GM12878 (cell line): Measurements from ENCODE around the gene HSPB6. TPM values are rescaled to one million over a fixed set of nuclear protein-coding genes. Genes with fewer than 3 reads are reported as not detected.
A peak's percentile ranks its signal among the peaks of the same experiment; 100 is the strongest.

Experiments used
- ATAC-seq: fragments of 200-7000 bp; cut with Tn5 transposase; 3 replicates; pipeline ENCODE4 v1.9.1; 2020; ENCODE audit warnings: mild to moderate bottlenecking, moderate library complexity
- BruUV-seq: library from RNA; stranded (reverse); fragments of 400-500 nt; replicated peaks from 2 replicates; lab custom pipeline; 2021; lab: Mats Ljungman, UMichigan
- CTCF ChIA-PET: fragments of 300-600 bp; sonication (Branson Sonifier 250); formaldehyde crosslinking; extraction: SDS; loops from one replicate; lab custom pipeline; 2021; ENCODE audit warnings: inconsistent platforms; lab: Yijun Ruan, JAX
- POLR2A ChIA-PET: fragments of 350-600 bp; formaldehyde crosslinking; extraction: SDS; loops from one replicate; lab custom pipeline; 2021; ENCODE audit warnings: inconsistent platforms; lab: Charles Lee
- RAD21 ChIA-PET: fragments of 300-600 bp; sonication (Branson Sonifier 250); formaldehyde crosslinking; loops from one replicate; lab custom pipeline; 2023; ENCODE audit warnings: antibody characterized with exemption; ENCODE audit not compliant: unreplicated experiment; lab: Charles Lee
- SMC1A ChIA-PET: fragments of 300-600 bp; sonication (Branson Sonifier 250); formaldehyde crosslinking; loops from one replicate; lab custom pipeline; 2023; ENCODE audit not compliant: unreplicated experiment, uncharacterized antibody; lab: Charles Lee
- DNase-seq: peaks from one replicate; pipeline ENCODE4 v3.0.0-alpha.2; 2011; ENCODE audit warnings: low read depth, low spot score
- FAIRE-seq: peaks from 3 replicates; lab custom pipeline; 2011; peaks lifted over from hg19 to GRCh38; lab: Jason Lieb, UNC
- H2AFZ ChIP-seq: 2 replicates; pipeline ENCODE4 v1.6.0; 2011; ENCODE audit warnings: low read depth, low read length, control low read depth; ENCODE audit not compliant: control insufficient read depth
- H3K27ac ChIP-seq: 2 replicates; pipeline ENCODE4 v1.5.1; 2011; ENCODE audit warnings: control low read depth; ENCODE audit not compliant: control insufficient read depth, insufficient read depth
- H3K27me3 ChIP-seq, 2 experiments: replicated peaks in 1 of 2; 2 replicates each; pipeline versions ENCODE4 v1.6.0 to v1.6.1; 2011; ENCODE audit warnings: low read length in 1 of 2; ENCODE audit not compliant: control insufficient read depth in 2 of 2, insufficient read depth in 2 of 2
- H3K36me3 ChIP-seq, 2 experiments: 2 replicates each; pipeline ENCODE4 v1.5.1; 2011; ENCODE audit warnings: low read length in 1 of 2; ENCODE audit not compliant: control insufficient read depth in 2 of 2, insufficient read depth in 2 of 2
- H3K4me1 ChIP-seq: 2 replicates; pipeline ENCODE4 v1.6.1; 2011; ENCODE audit warnings: mild to moderate bottlenecking, low read length, moderate library complexity, mixed read lengths; ENCODE audit not compliant: control insufficient read depth, insufficient read depth
- H3K4me2 ChIP-seq: 2 replicates; pipeline ENCODE4 v1.6.0; 2011; ENCODE audit warnings: control low read depth; ENCODE audit not compliant: control insufficient read depth, insufficient read depth
- H3K4me3 ChIP-seq: fragments of 200-600 bp; sonication (generic); 2 replicates; pipeline ENCODE4 v1.5.1; 2016
- H3K79me2 ChIP-seq: 2 replicates; pipeline ENCODE4 v1.6.0; 2011; ENCODE audit warnings: low read length; ENCODE audit not compliant: control insufficient read depth, insufficient read depth
- H3K9ac ChIP-seq: 2 replicates; pipeline ENCODE4 v1.8.0; 2011; ENCODE audit warnings: low read length, control low read depth, mixed read lengths; ENCODE audit not compliant: control insufficient read depth, insufficient read depth
- H3K9me3 ChIP-seq: replicated peaks from 3 replicates; pipeline ENCODE4 v1.5.1; 2011; ENCODE audit warnings: mild to moderate bottlenecking, low read length; ENCODE audit not compliant: control insufficient read depth, insufficient read depth
- H4K20me1 ChIP-seq: 2 replicates; pipeline ENCODE4 v1.6.0; 2011; ENCODE audit not compliant: control insufficient read depth, insufficient read depth
- CBX5 ChIP-seq: sonication (generic); IDR thresholded peaks from 2 replicates; pipeline ENCODE4 v1.6.1; 2016; ENCODE audit warnings: low read depth, moderate library complexity, mild to moderate bottlenecking, inconsistent platforms
- CHD2 ChIP-seq: IDR thresholded peaks from 2 replicates; pipeline ENCODE4 v1.6.1; 2011; ENCODE audit warnings: low read depth, low read length, improper control_type of control experiment, borderline replicate concordance
- KAT2A ChIP-seq: conservative IDR thresholded peaks from 2 replicates; pipeline ENCODE4 v1.6.1; 2011; ENCODE audit warnings: low read depth, low read length; ENCODE audit not compliant: control insufficient read depth
- MXI1 ChIP-seq: fragments of 150-350 bp; IDR thresholded peaks from 2 replicates; pipeline ENCODE4 v1.6.1; 2011; ENCODE audit warnings: low read depth, mild to moderate bottlenecking, inconsistent platforms, low read length, improper control_type of control experiment
- SMC3 ChIP-seq: IDR thresholded peaks from 2 replicates; pipeline ENCODE4 v1.6.1; 2011; ENCODE audit warnings: low read length, improper control_type of control experiment, borderline replicate concordance
- TCF3 ChIP-seq: IDR thresholded peaks from 2 replicates; pipeline ENCODE4 v1.6.1; 2012; ENCODE audit warnings: low read depth, mild to moderate bottlenecking, low read length, borderline replicate concordance; ENCODE audit not compliant: insufficient read depth
- WGBS: methylation state at CpG from one replicate; pipeline ENCODE4 v1.1.6; 2016; ENCODE audit warnings: low lambda C conversion rate; ENCODE audit not compliant: insufficient replicate concordance, insufficient coverage; ENCODE audit errors: missing lambda C conversion rate; 5-methylcytosine and 5-hydroxymethylcytosine counted together
- in situ Hi-C: fragments of 300-500 bp; cut with MboI; formaldehyde crosslinking; loops from 9 replicates; pipeline ENCODE4 v1.14.3; 2018; ENCODE audit warnings: mixed read lengths
- intact Hi-C: fragments of 100-400 bp; cut with micrococcal nuclease; formaldehyde crosslinking; loops from one replicate; pipeline ENCODE4 v1.14.2; 2022; ENCODE audit not compliant: unreplicated experiment
- polyA plus RNA-seq, 11 experiments: library from polyadenylated mRNA; depleted of rRNA in 4 of 11; unstranded in 6 of 11; stranded (reverse) in 5 of 11; fragments of >200 nt; fragmentation: Nextera tagmentation in 4 of 11; fragmentation: Illumina TruSeq in 1 of 11; extraction: Ambion mirVana in 4 of 11; extraction: Trizol in 1 of 11; gene quantifications; 1 replicate in 1 of 11; 2 replicates in 10 of 11; pipeline versions ENCODE4 v1.2.1 to v1.2.3, GENCODE V29; 2011 to 2016; ENCODE audit warnings: inconsistent platforms in 2 of 11, missing spikeins in 2 of 11, low read depth in 1 of 11
- total RNA-seq, 4 experiments: library from RNA; depleted of rRNA in 3 of 4; stranded (reverse); fragments of >200 nt in 3 of 4; fragmentation: Illumina TruSeq in 1 of 4; extraction: Trizol in 1 of 4; gene quantifications; 2 replicates each; pipeline versions ENCODE4 v1.2.1 to v1.2.3, GENCODE V29; 2013 to 2021
- TF ChIP-seq, protein P1 (sequence below), 3 experiments: IDR thresholded peaks in 2 of 3; conservative IDR thresholded peaks in 1 of 3; 2 replicates each; pipeline ENCODE4 v1.5.1; 2011; ENCODE audit warnings: low read depth in 3 of 3, low read length in 3 of 3, mild to moderate bottlenecking in 3 of 3, control low read depth in 2 of 3, moderate library complexity in 2 of 3, inconsistent platforms in 1 of 3, mixed read lengths in 1 of 3; ENCODE audit not compliant: control insufficient read depth in 2 of 3, insufficient read depth in 1 of 3; ENCODE audit errors: extremely low read depth in 1 of 3

Gene HSPB6
- total and polyA plus RNA-seq, 10 of the 15 experiments (the other 5 are each of a cell fraction or from before 2014, with no cell fraction given) = 0.09 to 1.6 (median 0.36) TPM; not detected in 4

DNA sequence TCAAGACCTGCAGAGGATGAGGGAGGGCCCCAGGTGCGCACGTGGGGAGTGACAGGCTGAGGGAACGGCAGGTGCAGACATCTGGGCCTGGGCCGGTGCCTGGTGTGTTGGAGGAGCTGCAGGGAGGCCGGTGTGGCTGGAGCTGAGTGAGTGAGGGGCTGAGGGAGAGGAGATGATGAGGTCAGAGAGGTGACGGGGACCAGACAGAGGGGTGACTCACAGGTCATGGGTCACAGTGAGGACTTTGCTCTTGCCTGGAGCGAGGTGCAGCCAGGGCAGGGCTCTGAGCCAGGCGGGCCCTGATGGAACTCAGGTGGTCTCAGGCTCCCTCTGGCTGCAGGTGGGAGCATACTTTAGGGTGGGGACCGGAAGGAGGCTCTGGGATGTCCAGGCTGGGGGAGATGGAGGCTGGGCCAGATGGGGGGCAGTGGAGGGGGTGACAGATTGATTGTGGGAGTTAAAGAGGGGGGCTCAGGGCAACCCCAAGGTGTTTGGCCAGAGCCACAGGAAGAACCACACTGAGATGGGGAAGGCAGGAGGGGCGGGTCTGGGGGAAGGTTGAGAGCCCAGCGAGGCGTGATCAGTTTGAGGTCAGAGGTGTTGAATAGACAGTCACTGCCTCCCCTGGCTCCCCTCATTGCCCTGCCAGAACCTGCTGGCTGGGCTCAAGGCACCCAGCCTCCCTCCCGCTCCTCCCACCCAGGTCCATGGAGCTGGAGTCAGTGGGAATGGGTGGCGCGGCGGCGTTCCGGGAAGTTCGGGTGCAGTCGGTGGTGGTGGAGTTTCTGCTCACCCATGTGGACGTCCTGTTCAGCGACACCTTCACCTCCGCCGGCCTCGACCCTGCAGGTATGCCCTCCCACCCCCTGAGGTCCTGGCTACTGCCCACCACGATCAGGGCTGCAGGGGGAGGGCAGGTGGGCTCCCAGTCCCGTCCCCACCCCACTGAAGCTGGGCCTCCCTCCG, 26.9 kb upstream of the HSPB6 start:
- ChIA-PET RAD21 (interaction anchor here (0.6 kb wide), 1 partner anchor 99 kb away, joined by 3 read pairs; no protein-coding TSS in a partner anchor), SMC1A (no interaction called here), POLR2A (no interaction called here), CTCF (no interaction called here)
- Histone ChIP-seq H3K9ac (no peak overlapping the region), H3K27me3 (no peaks in the 10 kb centered on the region), H2AFZ (no peak overlapping the region), H3K4me1 (no peaks in the 10 kb centered on the region), H3K27ac (no peak overlapping the region), H3K4me2 (no peak overlapping the region), H4K20me1 (no peaks in the 10 kb centered on the region), H3K79me2 (no peaks in the 10 kb centered on the region), H3K4me3 (no peak overlapping the region), H3K9me3 (no peaks in the 10 kb centered on the region), H3K36me3 (no peaks in the 10 kb centered on the region; a peak in 1 of 4 replicates)
- FAIRE-seq (no peak), ATAC-seq (peak; percentile 55), DNase-seq (no peak)
- TF ChIP-seq CHD2 (no peak), KAT2A (no peak), CBX5 (no peak), MXI1 (no peak), TCF3 (no peak), SMC3 (0 out of 2 replicates have a peak, but pooled peaks have one; percentile 5)
- TF ChIP-seq, protein P1, sequence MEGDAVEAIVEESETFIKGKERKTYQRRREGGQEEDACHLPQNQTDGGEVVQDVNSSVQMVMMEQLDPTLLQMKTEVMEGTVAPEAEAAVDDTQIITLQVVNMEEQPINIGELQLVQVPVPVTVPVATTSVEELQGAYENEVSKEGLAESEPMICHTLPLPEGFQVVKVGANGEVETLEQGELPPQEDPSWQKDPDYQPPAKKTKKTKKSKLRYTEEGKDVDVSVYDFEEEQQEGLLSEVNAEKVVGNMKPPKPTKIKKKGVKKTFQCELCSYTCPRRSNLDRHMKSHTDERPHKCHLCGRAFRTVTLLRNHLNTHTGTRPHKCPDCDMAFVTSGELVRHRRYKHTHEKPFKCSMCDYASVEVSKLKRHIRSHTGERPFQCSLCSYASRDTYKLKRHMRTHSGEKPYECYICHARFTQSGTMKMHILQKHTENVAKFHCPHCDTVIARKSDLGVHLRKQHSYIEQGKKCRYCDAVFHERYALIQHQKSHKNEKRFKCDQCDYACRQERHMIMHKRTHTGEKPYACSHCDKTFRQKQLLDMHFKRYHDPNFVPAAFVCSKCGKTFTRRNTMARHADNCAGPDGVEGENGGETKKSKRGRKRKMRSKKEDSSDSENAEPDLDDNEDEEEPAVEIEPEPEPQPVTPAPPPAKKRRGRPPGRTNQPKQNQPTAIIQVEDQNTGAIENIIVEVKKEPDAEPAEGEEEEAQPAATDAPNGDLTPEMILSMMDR (IDR thresholded peaks at IDR 0.05 in 2 of 3, conservative IDR thresholded peaks at IDR 0.05 in 1 of 3; ENCODE audit: control insufficient read depth in 2 of 3, extremely low read depth in 1 of 3, insufficient read depth in 1 of 3, low read depth in 3 of 3, low read length in 3 of 3) = peak in 2 of 3 experiments; percentile 5 to 26; a peak in 2 of 6 replicates
- BruUV-seq = no TSS peak
- WGBS = 80% methylated on average over 16 of the region's 28 CpGs
- in situ Hi-C loops = no loop called here
- intact Hi-C loops = no loop called here
